ENCODE results near the gene GPR55. TPM values are rescaled to one million over a fixed set of nuclear protein-coding genes. Genes with fewer than 3 reads are reported as not detected.
A peak's percentile ranks its signal among the peaks of the same experiment; 100 is the strongest.

Gene GPR55
- total and polyA plus RNA-seq, 2 donors (not counting 1 experiment from before 2014, with no cell fraction given), result 3.0 to 4.1 TPM

- ATAC-seq (ENCODE audit: low read depth) (no peak), DNase-seq (no peak)
- intact Hi-C loops (cut with micrococcal nuclease), result no loop called here
- H3K27ac ChIP-seq (ENCODE audit: low read length in 2 of 2), result no peak overlapping the region
- WGBS (ENCODE audit: insufficient coverage), result 100% methylated on average over 4 of the region's 6 CpGs
- H3K4me3 Mint-ChIP-seq, result peak overlapping the region; percentile 85
- ChIA-PET POLR2A (no interaction called here), CTCF (interaction anchor here (0.6 to 3.6 kb wide), 9 partner anchors 10 to 100 kb away, joined by 3 to 18 read pairs (median 5); no protein-coding TSS in a partner anchor)
- H3K9me3 Mint-ChIP-seq (ENCODE audit: insufficient read depth), result no peaks in the 10 kb centered on the region
- H3K27ac Mint-ChIP-seq, result peak overlapping the region; percentile 85
- H3K27me3 ChIP-seq (replicated peaks in 1 of 4; ENCODE audit: control extremely low read depth in 1 of 4, control insufficient read depth in 3 of 4, insufficient read depth in 4 of 4, low read length in 3 of 4), result peaks cover 0 to 4% (median 0%) of the 10 kb centered on the region in 4 experiments
- peak overlapping the region; percentile 88 for H2AFZ ChIP-seq (ENCODE audit: insufficient read depth, low read depth, low read length, poor library complexity, severe bottlenecking)
- no peaks in the 10 kb centered on the region for H3K27me3 Mint-ChIP-seq
- H3K9ac ChIP-seq (ENCODE audit: low read length), result peak overlapping the region; percentile 55
- no peaks in the 10 kb centered on the region for H4K20me1 ChIP-seq (ENCODE audit: control insufficient read depth, insufficient read depth, low read length, poor library complexity, severe bottlenecking)
- H3K9me3 ChIP-seq (ENCODE audit: control extremely low read depth in 1 of 3, control insufficient read depth in 2 of 3, insufficient read depth in 1 of 3, low read length in 2 of 3), result no peaks in the 10 kb centered on the region
- peaks cover 3 to 24% of the 10 kb centered on the region in 2 donors for H3K4me1 ChIP-seq (ENCODE audit: control insufficient read depth in 2 of 2, insufficient read depth in 2 of 2, low read length in 2 of 2)
- TF ChIP-seq EZH2 (IDR thresholded peaks at IDR 0.05; ENCODE audit: borderline replicate concordance, insufficient read depth, low read depth, low read length, poor library complexity, severe bottlenecking) (no peak), CTCF (IDR thresholded peaks at IDR 0.05) (no peak)
- H3K36me3 ChIP-seq (replicated peaks in 1 of 2; ENCODE audit: control extremely low read depth in 1 of 2, control insufficient read depth in 1 of 2, extremely low read depth in 1 of 2, insufficient read depth in 2 of 2, low read length in 1 of 2), result no peaks in the 10 kb centered on the region
- H3K4me1 Mint-ChIP-seq, result peaks cover 22% of the 10 kb centered on the region
- peak overlapping the region in 4 of 5 experiments; percentile 39 to 60 (median 50) for H3K4me3 ChIP-seq (ENCODE audit: control extremely low read depth in 1 of 5, extremely low read depth in 1 of 5, insufficient read depth in 1 of 5, low read depth in 2 of 5, low read length in 4 of 5)
- no peaks in the 10 kb centered on the region for H3K79me2 ChIP-seq (ENCODE audit: control insufficient read depth, insufficient read depth, low read length)
- H3K4me2 ChIP-seq (replicated peaks; ENCODE audit: low read depth, low read length, poor library complexity, severe bottlenecking), result peak overlapping the region; percentile 71
Measured at GRCh38 chr2:230924092-230924469, 961 bp downstream of the GPR55 start.

GRCh38 chr2:230922951-230923717 lies 1.9 kb downstream of the GPR55 start:
- no peak overlapping the region for H3K9ac ChIP-seq (ENCODE audit: low read length)
- Mint-ChIP-seq H3K4me3 (peak overlapping the region; percentile 85), H3K9me3 (ENCODE audit: insufficient read depth) (no peaks in the 10 kb centered on the region), H3K27me3 (no peaks in the 10 kb centered on the region), H3K27ac (peak overlapping the region; percentile 10), H3K4me1 (peaks cover 22% of the 10 kb centered on the region)
- WGBS (ENCODE audit: insufficient coverage), result 95% methylated on average over 15 of the region's 16 CpGs
- H4K20me1 ChIP-seq (ENCODE audit: control insufficient read depth, insufficient read depth, low read length, poor library complexity, severe bottlenecking), result no peaks in the 10 kb centered on the region
- H3K4me2 ChIP-seq (replicated peaks; ENCODE audit: low read depth, low read length, poor library complexity, severe bottlenecking), result no peak overlapping the region
- no peaks in the 10 kb centered on the region for H3K36me3 ChIP-seq (replicated peaks in 1 of 2; ENCODE audit: control extremely low read depth in 1 of 2, control insufficient read depth in 1 of 2, extremely low read depth in 1 of 2, insufficient read depth in 2 of 2, low read length in 1 of 2)
- H3K27ac ChIP-seq (ENCODE audit: low read length in 2 of 2), result no peak overlapping the region
- H2AFZ ChIP-seq (ENCODE audit: insufficient read depth, low read depth, low read length, poor library complexity, severe bottlenecking), result no peak overlapping the region
- peaks cover 0 to 4% (median 0%) of the 10 kb centered on the region in 4 experiments for H3K27me3 ChIP-seq (replicated peaks in 1 of 4; ENCODE audit: control extremely low read depth in 1 of 4, control insufficient read depth in 3 of 4, insufficient read depth in 4 of 4, low read length in 3 of 4)
- no peak for ATAC-seq (ENCODE audit: low read depth)
- POLR2A ChIA-PET, result no interaction called here
- TF ChIP-seq CTCF (IDR thresholded peaks at IDR 0.05) (no peak), EZH2 (IDR thresholded peaks at IDR 0.05; ENCODE audit: borderline replicate concordance, insufficient read depth, low read depth, low read length, poor library complexity, severe bottlenecking) (no peak)
- intact Hi-C loops (cut with micrococcal nuclease), result no loop called here
- CTCF ChIA-PET, result interaction anchor here (1.3 to 1.8 kb wide), 2 partner anchors 75 to 99 kb away, joined by 4 to 6 read pairs; no protein-coding TSS in a partner anchor
- no peak for DNase-seq
- peaks cover 3 to 24% of the 10 kb centered on the region in 2 donors for H3K4me1 ChIP-seq (ENCODE audit: control insufficient read depth in 2 of 2, insufficient read depth in 2 of 2, low read length in 2 of 2)
- H3K79me2 ChIP-seq (ENCODE audit: control insufficient read depth, insufficient read depth, low read length), result no peaks in the 10 kb centered on the region
- H3K9me3 ChIP-seq (ENCODE audit: control extremely low read depth in 1 of 3, control insufficient read depth in 2 of 3, insufficient read depth in 1 of 3, low read length in 2 of 3), result no peaks in the 10 kb centered on the region
- H3K4me3 ChIP-seq (ENCODE audit: control extremely low read depth in 1 of 5, extremely low read depth in 1 of 5, insufficient read depth in 1 of 5, low read depth in 2 of 5, low read length in 4 of 5), result no peak overlapping the region

All from B cell (primary cell).